MM.1S (cell line): ENCODE measurements around the gene FRYL.
"Not testable (repeated sequence)": the region's sequence is repeated elsewhere in the genome, so short reads cannot be mapped to it uniquely, and the experiment has no call there.

Source experiments
- DNase-seq: peaks from one replicate; pipeline ENCODE4 v3.0.0-alpha.2; 2015
- H2AFZ ChIP-seq: fragments of 300-600 bp; sonication (generic); 2 replicates; pipeline ENCODE4 v1.6.0; 2016; ENCODE audit warnings: antibody characterized with exemption, low read length
- H3F3A ChIP-seq: fragments of 300-600 bp; sonication (generic); 2 replicates; pipeline ENCODE4 v1.6.1; 2016; ENCODE audit warnings: mild to moderate bottlenecking, antibody characterized with exemption, low read length, moderate library complexity, mixed read lengths; ENCODE audit not compliant: insufficient read depth
- H3K27ac ChIP-seq: fragments of 300-600 bp; sonication (generic); 2 replicates; pipeline ENCODE4 v1.5.1; 2016; ENCODE audit warnings: mild to moderate bottlenecking, low read length
- H3K27me3 ChIP-seq: fragments of 300-600 bp; sonication (generic); replicated peaks from 2 replicates; pipeline ENCODE4 v1.6.0; 2016; ENCODE audit warnings: low read length; ENCODE audit not compliant: insufficient read depth
- H3K36me3 ChIP-seq: fragments of 300-600 bp; sonication (generic); replicated peaks from 2 replicates; pipeline ENCODE4 v1.6.1; 2016; ENCODE audit warnings: mild to moderate bottlenecking, low read length, mixed read lengths; ENCODE audit not compliant: insufficient read depth
- H3K4me1 ChIP-seq: fragments of 300-600 bp; sonication (generic); 2 replicates; pipeline ENCODE4 v1.6.1; 2016; ENCODE audit warnings: low read length, mixed read lengths
- H3K4me2 ChIP-seq: fragments of 300-600 bp; sonication (generic); 2 replicates; pipeline ENCODE4 v1.6.0; 2016; ENCODE audit warnings: low read depth, low read length
- H3K4me3 ChIP-seq: fragments of 300-600 bp; sonication (generic); 2 replicates; pipeline ENCODE4 v1.5.1; 2016; ENCODE audit warnings: low read length, mixed read lengths
- H3K79me2 ChIP-seq: fragments of 300-600 bp; sonication (generic); 2 replicates; pipeline ENCODE4 v1.6.1; 2016; ENCODE audit warnings: mixed run types, low read length, mixed read lengths
- H3K9ac ChIP-seq: fragments of 300-600 bp; sonication (generic); 2 replicates; pipeline ENCODE4 v1.6.1; 2016; ENCODE audit warnings: low read length, mixed read lengths
- H3K9me2 ChIP-seq: fragments of 300-600 bp; sonication (generic); replicated peaks from 2 replicates; pipeline ENCODE4 v1.6.1; 2016; ENCODE audit warnings: mild to moderate bottlenecking, low read length, mixed read lengths; ENCODE audit not compliant: insufficient read depth
- H3K9me3 ChIP-seq: fragments of 300-600 bp; sonication (generic); replicated peaks from 2 replicates; pipeline ENCODE4 v1.6.1; 2016; ENCODE audit warnings: mild to moderate bottlenecking, low read length, mixed read lengths; ENCODE audit not compliant: insufficient read depth
- H4K20me1 ChIP-seq: fragments of 300-600 bp; sonication (generic); 2 replicates; pipeline ENCODE4 v1.6.1; 2016; ENCODE audit warnings: mild to moderate bottlenecking, low read length, moderate library complexity, mixed read lengths; ENCODE audit not compliant: insufficient read depth
- EZH2 ChIP-seq: fragments of 300-600 bp; sonication (generic); optimal IDR thresholded peaks from 2 replicates; pipeline ENCODE3; 2017; ENCODE audit warnings: low read depth, mild to moderate bottlenecking, antibody characterized with exemption, low read length, mixed read lengths
- EZH2phosphoT487 ChIP-seq: fragments of 300-600 bp; sonication (generic); IDR thresholded peaks from 2 replicates; pipeline ENCODE4 v1.6.1; 2018; ENCODE audit warnings: antibody characterized with exemption, low read length
- TF ChIP-seq, protein P1 (sequence below): fragments of 300-600 bp; sonication (generic); IDR thresholded peaks from 2 replicates; pipeline ENCODE4 v1.5.1; 2016; ENCODE audit warnings: antibody characterized with exemption, low read length, mixed read lengths

FRYL gene

DNA sequence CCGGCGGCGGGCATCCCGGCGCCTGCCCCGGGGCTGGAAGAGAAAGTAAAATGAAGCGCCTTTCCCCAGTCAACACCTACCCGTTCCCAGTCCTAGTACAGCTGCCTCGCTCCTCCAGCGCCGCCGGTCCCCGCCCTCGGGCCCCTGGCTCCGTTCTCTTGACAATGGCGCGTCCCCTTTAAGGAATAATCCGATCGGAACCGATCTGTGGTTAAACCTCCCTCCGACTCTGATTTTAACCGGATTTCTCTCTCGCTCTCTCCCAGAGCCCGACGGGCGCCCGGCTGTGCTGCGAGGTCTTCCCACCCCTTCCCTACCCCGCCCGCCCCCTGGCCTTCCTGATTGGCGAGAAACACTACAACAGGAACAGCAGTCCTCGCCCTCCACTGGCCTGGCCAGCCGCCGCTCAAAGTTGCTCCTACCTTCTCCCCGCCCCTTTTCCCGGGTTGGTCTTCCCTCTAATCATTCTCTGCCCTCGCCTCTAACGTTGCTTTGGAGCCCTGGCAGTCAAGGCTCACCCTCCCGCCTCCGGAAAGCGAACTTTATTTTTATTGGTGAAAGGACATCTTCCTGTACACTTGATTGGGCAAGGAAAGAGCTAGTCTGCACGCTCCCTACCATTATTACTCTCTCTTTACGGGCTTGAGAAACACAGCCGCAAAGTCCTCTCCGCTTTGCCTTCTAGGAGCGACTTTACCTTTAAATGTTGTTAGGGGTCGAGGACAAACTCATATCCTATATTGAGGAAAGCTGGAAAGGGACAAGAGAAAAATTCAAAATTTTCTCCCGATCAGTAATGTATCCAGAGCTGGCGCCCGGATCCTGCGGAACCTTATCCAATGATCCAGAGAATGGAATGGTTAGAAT lies at the start of gene FRYL:
TSS of gene FRYL (minus strand) at position 282 of the 867 bp plus-strand sequence. CDS start 145,869 bp downstream, outside the sequence.
- Histone ChIP-seq H4K20me1 (peaks cover 6% of the 10 kb centered on the region; the same call in 1 of the 2 replicates), H3F3A (peaks cover 24% of the 10 kb centered on the region)

DNA sequence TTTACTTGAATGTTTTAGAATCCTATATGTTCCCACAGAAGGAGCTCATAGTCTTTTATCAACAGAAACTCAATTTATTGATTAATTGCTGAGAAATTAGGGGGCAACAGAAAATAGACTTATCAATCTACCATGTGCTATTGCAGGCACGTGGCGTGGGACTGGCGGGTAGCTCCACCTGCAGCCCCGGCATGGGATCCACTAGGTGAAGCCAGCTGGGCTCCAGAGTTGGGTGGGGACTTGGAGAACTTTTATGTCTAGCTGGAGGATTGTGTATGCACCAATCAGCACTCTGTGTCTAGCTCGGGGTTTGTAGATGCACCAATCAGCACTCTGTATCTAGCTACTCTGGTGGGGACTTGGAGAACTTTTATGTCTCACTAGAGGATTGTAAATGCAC lies 47.5 kb upstream of the FRYL start:
- Histone ChIP-seq H2AFZ (no peak overlapping the region), H3K9me3 (no peaks in the 10 kb centered on the region), H3K27me3 (no peaks in the 10 kb centered on the region), H3K4me2 (no peak overlapping the region), H4K20me1 (no peaks in the 10 kb centered on the region), H3K9me2 (no peaks in the 10 kb centered on the region), H3K27ac (no peak overlapping the region), H3K79me2 (peaks cover 17% of the 10 kb centered on the region), H3K4me1 (peaks cover 12% of the 10 kb centered on the region; the same call in 1 of the 2 replicates), H3K4me3 (no peak overlapping the region), H3K36me3 (no peaks in the 10 kb centered on the region), H3F3A (0 out of 2 replicates have a peak, but pooled peaks cover 2% of the 10 kb centered on the region), H3K9ac (no peak overlapping the region)
- DNase-seq = no peak
- no peak for TF ChIP-seq EZH2phosphoT487
- no peak for TF ChIP-seq EZH2
- TF ChIP-seq, protein P1, sequence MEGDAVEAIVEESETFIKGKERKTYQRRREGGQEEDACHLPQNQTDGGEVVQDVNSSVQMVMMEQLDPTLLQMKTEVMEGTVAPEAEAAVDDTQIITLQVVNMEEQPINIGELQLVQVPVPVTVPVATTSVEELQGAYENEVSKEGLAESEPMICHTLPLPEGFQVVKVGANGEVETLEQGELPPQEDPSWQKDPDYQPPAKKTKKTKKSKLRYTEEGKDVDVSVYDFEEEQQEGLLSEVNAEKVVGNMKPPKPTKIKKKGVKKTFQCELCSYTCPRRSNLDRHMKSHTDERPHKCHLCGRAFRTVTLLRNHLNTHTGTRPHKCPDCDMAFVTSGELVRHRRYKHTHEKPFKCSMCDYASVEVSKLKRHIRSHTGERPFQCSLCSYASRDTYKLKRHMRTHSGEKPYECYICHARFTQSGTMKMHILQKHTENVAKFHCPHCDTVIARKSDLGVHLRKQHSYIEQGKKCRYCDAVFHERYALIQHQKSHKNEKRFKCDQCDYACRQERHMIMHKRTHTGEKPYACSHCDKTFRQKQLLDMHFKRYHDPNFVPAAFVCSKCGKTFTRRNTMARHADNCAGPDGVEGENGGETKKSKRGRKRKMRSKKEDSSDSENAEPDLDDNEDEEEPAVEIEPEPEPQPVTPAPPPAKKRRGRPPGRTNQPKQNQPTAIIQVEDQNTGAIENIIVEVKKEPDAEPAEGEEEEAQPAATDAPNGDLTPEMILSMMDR = no peak

More for the DNA sequence above, at the start of gene FRYL:
- Histone ChIP-seq H2AFZ (peak within 1 kb of the TSS; percentile 78), H3K4me2 (peak within 1 kb of the TSS; percentile 82), H3K9me3 (no peaks in the 10 kb centered on the region), H3K9ac (peak within 1 kb of the TSS; percentile 79), H3K27me3 (no peaks in the 10 kb centered on the region), H3K79me2 (peaks cover 41% of the 10 kb centered on the region), H3K4me1 (peaks cover 10% of the 10 kb centered on the region; the same call in 1 of the 2 replicates), H3K27ac (peak within 1 kb of the TSS; percentile 86), H3K9me2 (no peaks in the 10 kb centered on the region), H3K36me3 (no peaks in the 10 kb centered on the region), H3K4me3 (peak within 1 kb of the TSS; percentile 89)
- no peak for TF ChIP-seq EZH2phosphoT487
- TF ChIP-seq, protein P1 = no peak
- TF ChIP-seq EZH2 = no peak
- peak; percentile 99 for DNase-seq

DNA sequence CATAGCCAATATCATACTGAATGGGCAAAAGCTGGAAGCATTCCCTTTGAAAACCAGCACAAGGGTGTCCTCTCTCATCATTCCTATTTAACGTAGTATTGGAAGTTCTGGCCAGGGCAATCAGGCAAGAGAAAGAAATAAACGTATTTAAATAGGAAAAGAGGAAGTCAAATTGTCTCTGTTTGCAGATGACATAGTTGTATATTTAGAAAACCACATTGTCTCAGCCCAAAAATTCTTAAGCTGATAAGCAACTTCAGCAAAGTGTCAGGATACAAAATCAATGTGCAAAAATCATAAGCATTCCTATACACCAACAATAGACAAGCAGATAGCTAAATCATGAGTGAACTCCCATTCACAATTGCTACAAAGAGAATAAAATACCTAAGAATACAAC lies 41.4 kb upstream of the FRYL start:
- H3K27ac ChIP-seq, H3K27me3 ChIP-seq, H3K9me3 ChIP-seq, H3K4me3 ChIP-seq, H4K20me1 ChIP-seq, H3K4me1 ChIP-seq, H3K9ac ChIP-seq, H3F3A ChIP-seq, DNase-seq, H3K36me3 ChIP-seq, H2AFZ ChIP-seq, H3K4me2 ChIP-seq, H3K9me2 ChIP-seq, H3K79me2 ChIP-seq: not testable (repeated sequence)

DNA sequence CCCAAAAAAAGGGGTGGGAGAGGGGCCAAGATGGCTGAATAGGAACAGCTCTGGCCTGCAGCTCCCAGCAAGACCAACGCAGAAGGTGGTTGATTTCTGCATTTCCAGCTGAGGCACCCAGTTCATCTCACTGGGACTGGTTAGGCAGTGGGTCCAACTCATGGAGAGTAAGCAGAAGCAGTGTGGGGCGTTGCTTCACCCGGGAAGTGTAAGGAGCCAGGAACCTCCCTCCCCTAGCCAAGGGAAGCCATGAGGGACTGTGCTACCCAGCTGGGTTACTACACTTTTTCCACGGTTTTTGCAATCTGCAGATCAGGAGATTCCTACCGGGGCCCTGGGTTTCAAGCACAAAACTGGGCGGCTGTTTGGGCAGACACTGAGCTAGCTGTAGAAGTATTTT lies 36.9 kb upstream of the FRYL start:
- TF ChIP-seq EZH2phosphoT487 = no peak
- TF ChIP-seq, protein P1 = no peak
- TF ChIP-seq EZH2 = no peak
- H2AFZ ChIP-seq = no peak overlapping the region
- no peaks in the 10 kb centered on the region for H4K20me1 ChIP-seq
- H3K4me3 ChIP-seq = no peak overlapping the region
- H3K4me2 ChIP-seq = no peak overlapping the region
- H3K27me3 ChIP-seq = no peaks in the 10 kb centered on the region
- H3K9ac ChIP-seq = no peak overlapping the region
- H3K79me2 ChIP-seq = no peaks in the 10 kb centered on the region
- H3K9me2 ChIP-seq = no peaks in the 10 kb centered on the region
- DNase-seq = no peak
- no peaks in the 10 kb centered on the region for H3K9me3 ChIP-seq
- peaks cover 10% of the 10 kb centered on the region; the same call in 1 of the 2 replicates for H3F3A ChIP-seq
- H3K27ac ChIP-seq = no peak overlapping the region
- no peaks in the 10 kb centered on the region for H3K36me3 ChIP-seq
- peaks cover 20% of the 10 kb centered on the region for H3K4me1 ChIP-seq

DNA sequence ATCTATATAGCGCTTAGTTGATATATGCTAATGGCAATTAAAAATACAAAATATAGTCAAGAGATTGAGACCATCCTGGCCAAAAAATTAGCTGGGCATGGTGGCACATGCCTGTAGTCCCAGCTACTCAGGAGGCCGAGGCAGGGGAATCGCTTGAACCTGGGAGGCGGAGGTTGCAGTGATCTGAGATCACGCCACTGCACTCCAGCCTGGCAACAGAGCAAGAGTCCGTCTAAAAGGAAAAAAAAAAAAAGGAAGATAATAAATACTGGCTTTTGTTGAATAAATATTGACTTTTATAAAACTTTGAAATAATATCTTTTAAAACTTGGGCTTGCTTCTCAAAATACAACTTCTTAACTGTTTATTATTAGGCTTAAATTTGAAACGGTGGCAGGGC lies 36.2 kb upstream of the FRYL start:
- H3K4me3 ChIP-seq, H3K27ac ChIP-seq, H3K79me2 ChIP-seq, H3K36me3 ChIP-seq, H4K20me1 ChIP-seq, H2AFZ ChIP-seq, H3K9me3 ChIP-seq, H3K9ac ChIP-seq, H3K27me3 ChIP-seq, DNase-seq, H3K9me2 ChIP-seq, H3K4me2 ChIP-seq: not testable (repeated sequence)
- Histone ChIP-seq H3F3A (peaks cover 10% of the 10 kb centered on the region; the same call in 1 of the 2 replicates), H3K4me1 (peaks cover 20% of the 10 kb centered on the region)
